ENCODE data around the gene PRKCZ. TPM values are rescaled to one million over a fixed set of nuclear protein-coding genes. Genes with fewer than 3 reads are reported as not detected.
A peak's percentile ranks its signal among the peaks of the same experiment; 100 is the strongest.

The PRKCZ gene
- total and polyA plus RNA-seq, 9 of the 15 experiments (the other 6 are each of a cell fraction or from before 2014, with no cell fraction given), result 0.07 to 3.1 (median 1.3) TPM

DNA sequence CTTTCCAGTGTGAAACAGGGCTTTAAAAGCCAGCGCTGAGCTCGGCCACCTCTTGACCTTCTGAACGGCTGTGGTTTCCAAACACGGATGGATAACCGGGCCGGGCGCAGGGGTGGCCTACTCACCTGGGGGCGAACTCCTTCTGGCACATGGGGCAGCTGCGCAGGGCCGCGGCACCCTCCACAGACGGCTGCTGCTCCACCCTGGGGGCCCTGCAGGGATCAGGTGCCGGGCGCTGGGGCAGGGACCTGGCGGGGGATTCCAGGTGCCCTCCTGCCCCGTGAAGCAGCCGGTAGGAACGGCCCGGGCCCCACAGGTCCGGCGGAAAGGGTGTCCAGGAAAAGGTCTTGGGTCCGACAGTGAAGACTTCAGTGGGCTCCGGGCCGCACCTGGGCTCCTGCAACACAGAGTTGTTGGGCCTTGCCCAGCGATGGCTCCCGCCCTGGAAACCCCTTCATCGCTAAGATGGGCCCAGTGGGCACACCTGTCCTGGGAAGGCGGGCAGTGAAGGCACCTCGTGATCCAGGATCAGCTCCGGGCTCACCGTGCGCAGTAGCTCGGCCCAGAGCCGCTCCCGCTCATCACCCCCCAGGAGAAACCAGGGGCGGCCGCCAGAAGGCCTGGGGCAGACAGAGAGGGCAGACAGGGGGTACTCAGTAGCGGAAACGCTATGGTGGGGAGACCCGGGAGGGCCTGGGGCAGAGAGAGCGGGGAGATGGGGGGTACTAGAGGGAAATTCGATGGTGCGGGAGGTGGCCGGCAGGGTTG, 143.5 kb downstream of the PRKCZ start (continued):
- no peak for TF ChIP-seq POLR3G (IDR thresholded peaks at IDR 0.05; ENCODE audit: extremely low read depth, insufficient read length, insufficient replicate concordance)
- 0 out of 2 replicates have a peak, but pooled peaks have one; percentile 45 for TF ChIP-seq RBM14 (IDR thresholded peaks at IDR 0.05; ENCODE audit: borderline replicate concordance, insufficient read depth, low read depth, low read length)
- TF ChIP-seq, protein P1, sequence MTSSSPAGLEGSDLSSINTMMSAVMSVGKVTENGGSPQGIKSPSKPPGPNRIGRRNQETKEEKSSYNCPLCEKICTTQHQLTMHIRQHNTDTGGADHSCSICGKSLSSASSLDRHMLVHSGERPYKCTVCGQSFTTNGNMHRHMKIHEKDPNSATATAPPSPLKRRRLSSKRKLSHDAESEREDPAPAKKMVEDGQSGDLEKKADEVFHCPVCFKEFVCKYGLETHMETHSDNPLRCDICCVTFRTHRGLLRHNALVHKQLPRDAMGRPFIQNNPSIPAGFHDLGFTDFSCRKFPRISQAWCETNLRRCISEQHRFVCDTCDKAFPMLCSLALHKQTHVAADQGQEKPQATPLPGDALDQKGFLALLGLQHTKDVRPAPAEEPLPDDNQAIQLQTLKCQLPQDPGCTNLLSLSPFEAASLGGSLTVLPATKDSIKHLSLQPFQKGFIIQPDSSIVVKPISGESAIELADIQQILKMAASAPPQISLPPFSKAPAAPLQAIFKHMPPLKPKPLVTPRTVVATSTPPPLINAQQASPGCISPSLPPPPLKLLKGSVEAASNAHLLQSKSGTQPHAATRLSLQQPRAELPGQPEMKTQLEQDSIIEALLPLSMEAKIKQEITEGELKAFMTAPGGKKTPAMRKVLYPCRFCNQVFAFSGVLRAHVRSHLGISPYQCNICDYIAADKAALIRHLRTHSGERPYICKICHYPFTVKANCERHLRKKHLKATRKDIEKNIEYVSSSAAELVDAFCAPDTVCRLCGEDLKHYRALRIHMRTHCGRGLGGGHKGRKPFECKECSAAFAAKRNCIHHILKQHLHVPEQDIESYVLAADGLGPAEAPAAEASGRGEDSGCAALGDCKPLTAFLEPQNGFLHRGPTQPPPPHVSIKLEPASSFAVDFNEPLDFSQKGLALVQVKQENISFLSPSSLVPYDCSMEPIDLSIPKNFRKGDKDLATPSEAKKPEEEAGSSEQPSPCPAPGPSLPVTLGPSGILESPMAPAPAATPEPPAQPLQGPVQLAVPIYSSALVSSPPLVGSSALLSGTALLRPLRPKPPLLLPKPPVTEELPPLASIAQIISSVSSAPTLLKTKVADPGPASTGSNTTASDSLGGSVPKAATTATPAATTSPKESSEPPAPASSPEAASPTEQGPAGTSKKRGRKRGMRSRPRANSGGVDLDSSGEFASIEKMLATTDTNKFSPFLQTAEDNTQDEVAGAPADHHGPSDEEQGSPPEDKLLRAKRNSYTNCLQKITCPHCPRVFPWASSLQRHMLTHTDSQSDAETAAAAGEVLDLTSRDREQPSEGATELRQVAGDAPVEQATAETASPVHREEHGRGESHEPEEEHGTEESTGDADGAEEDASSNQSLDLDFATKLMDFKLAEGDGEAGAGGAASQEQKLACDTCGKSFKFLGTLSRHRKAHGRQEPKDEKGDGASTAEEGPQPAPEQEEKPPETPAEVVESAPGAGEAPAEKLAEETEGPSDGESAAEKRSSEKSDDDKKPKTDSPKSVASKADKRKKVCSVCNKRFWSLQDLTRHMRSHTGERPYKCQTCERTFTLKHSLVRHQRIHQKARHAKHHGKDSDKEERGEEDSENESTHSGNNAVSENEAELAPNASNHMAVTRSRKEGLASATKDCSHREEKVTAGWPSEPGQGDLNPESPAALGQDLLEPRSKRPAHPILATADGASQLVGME (CRISPR knock-in tag; IDR thresholded peaks at IDR 0.05), result no peak
- TF ChIP-seq E2F3 (CRISPR knock-in tag; IDR thresholded peaks at IDR 0.05), result no peak
- TF ChIP-seq YBX1 (IDR thresholded peaks at IDR 0.05), result no peak
- TF ChIP-seq ZNF77 (CRISPR knock-in tag; IDR thresholded peaks at IDR 0.05), result no peak
- no peak for TF ChIP-seq BRD4 (IDR thresholded peaks at IDR 0.05)
- no peak for TF ChIP-seq EHMT2 (IDR thresholded peaks at IDR 0.05)
- TF ChIP-seq ZNF695 (CRISPR knock-in tag; IDR thresholded peaks at IDR 0.05), result no peak
- TF ChIP-seq, protein P2, sequence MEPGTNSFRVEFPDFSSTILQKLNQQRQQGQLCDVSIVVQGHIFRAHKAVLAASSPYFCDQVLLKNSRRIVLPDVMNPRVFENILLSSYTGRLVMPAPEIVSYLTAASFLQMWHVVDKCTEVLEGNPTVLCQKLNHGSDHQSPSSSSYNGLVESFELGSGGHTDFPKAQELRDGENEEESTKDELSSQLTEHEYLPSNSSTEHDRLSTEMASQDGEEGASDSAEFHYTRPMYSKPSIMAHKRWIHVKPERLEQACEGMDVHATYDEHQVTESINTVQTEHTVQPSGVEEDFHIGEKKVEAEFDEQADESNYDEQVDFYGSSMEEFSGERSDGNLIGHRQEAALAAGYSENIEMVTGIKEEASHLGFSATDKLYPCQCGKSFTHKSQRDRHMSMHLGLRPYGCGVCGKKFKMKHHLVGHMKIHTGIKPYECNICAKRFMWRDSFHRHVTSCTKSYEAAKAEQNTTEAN (CRISPR knock-in tag; IDR thresholded peaks at IDR 0.05), result no peak
- no peak for TF ChIP-seq PCBP1 (IDR thresholded peaks at IDR 0.05; ENCODE audit: low read depth, low read length, poor library complexity, severe bottlenecking)
- TF ChIP-seq, protein P3, sequence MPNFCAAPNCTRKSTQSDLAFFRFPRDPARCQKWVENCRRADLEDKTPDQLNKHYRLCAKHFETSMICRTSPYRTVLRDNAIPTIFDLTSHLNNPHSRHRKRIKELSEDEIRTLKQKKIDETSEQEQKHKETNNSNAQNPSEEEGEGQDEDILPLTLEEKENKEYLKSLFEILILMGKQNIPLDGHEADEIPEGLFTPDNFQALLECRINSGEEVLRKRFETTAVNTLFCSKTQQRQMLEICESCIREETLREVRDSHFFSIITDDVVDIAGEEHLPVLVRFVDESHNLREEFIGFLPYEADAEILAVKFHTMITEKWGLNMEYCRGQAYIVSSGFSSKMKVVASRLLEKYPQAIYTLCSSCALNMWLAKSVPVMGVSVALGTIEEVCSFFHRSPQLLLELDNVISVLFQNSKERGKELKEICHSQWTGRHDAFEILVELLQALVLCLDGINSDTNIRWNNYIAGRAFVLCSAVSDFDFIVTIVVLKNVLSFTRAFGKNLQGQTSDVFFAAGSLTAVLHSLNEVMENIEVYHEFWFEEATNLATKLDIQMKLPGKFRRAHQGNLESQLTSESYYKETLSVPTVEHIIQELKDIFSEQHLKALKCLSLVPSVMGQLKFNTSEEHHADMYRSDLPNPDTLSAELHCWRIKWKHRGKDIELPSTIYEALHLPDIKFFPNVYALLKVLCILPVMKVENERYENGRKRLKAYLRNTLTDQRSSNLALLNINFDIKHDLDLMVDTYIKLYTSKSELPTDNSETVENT (CRISPR knock-in tag; IDR thresholded peaks at IDR 0.05), result no peak
- TF ChIP-seq, protein P4, sequence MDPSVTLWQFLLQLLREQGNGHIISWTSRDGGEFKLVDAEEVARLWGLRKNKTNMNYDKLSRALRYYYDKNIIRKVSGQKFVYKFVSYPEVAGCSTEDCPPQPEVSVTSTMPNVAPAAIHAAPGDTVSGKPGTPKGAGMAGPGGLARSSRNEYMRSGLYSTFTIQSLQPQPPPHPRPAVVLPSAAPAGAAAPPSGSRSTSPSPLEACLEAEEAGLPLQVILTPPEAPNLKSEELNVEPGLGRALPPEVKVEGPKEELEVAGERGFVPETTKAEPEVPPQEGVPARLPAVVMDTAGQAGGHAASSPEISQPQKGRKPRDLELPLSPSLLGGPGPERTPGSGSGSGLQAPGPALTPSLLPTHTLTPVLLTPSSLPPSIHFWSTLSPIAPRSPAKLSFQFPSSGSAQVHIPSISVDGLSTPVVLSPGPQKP (CRISPR knock-in tag; IDR thresholded peaks at IDR 0.05), result no peak
- TF ChIP-seq, protein P5, sequence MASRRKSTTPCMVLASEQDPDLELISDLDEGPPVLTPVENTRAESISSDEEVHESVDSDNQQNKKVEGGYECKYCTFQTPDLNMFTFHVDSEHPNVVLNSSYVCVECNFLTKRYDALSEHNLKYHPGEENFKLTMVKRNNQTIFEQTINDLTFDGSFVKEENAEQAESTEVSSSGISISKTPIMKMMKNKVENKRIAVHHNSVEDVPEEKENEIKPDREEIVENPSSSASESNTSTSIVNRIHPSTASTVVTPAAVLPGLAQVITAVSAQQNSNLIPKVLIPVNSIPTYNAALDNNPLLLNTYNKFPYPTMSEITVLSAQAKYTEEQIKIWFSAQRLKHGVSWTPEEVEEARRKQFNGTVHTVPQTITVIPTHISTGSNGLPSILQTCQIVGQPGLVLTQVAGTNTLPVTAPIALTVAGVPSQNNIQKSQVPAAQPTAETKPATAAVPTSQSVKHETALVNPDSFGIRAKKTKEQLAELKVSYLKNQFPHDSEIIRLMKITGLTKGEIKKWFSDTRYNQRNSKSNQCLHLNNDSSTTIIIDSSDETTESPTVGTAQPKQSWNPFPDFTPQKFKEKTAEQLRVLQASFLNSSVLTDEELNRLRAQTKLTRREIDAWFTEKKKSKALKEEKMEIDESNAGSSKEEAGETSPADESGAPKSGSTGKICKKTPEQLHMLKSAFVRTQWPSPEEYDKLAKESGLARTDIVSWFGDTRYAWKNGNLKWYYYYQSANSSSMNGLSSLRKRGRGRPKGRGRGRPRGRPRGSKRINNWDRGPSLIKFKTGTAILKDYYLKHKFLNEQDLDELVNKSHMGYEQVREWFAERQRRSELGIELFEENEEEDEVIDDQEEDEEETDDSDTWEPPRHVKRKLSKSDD (conservative IDR thresholded peaks at IDR 0.05; ENCODE audit: low read length), result no peak
